ELR (cell line): Measurements from ENCODE around the gene VEGFD.
"Not testable (repeated sequence)": the region's sequence is repeated elsewhere in the genome, so short reads cannot be mapped to it uniquely, and the experiment has no call there.

Experiments
- DNase-seq: peaks from one replicate; pipeline ENCODE4 v3.0.0-alpha.2; 2015; ENCODE audit warnings: low read depth

Gene VEGFD

GRCh38 chrX:15358533-15358932 lies 25.7 kb downstream of the VEGFD start:
- no peak for DNase-seq

- no peak for DNase-seq
Measured at GRCh38 chrX:15356444-15356843, 27.8 kb downstream of the VEGFD start.

- DNase-seq, result no peak
Measured at GRCh38 chrX:15350329-15350996, 33.8 kb downstream of the VEGFD start.

DNA sequence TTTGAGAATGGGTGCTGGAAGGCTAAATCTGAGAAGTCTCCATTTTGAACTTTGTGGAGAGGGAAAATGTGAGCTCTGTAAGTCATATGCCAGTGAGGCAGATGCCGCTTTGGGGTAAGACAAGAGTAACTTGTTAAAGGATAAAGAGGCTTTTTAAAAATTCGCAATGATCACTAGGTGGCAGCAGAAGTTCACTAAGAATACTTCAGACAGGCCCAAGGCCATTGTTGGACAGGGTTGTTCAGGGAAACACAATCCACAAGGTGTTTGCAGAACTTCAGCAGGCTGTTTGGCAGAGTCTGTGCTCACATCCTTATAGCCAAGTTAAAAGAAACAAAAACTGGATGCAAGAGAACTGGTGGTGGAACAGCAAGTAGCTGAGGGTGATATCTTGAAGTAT lies 35.2 kb downstream of the VEGFD start:
- DNase-seq, result peak; percentile 58

DNA sequence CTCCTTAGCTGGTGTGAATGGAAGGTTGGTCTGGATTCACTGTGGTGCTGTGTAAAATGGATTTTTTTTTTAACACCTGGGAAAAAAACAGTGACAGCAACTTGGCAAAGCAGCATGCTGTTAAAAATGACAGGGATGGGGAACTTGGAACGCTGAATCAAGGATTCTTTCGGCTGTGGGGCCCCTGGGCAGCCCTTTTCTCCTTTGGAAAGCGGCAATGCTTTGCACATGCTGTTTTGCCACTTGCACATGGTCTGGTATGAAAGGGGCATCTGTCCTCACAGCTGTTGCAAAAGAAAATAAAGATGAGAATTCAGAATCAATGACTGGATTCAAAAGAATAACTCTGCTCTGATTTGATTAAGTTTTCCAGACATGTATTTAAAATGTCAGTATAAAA lies 38.2 kb downstream of the VEGFD start:
- no peak for DNase-seq

DNA sequence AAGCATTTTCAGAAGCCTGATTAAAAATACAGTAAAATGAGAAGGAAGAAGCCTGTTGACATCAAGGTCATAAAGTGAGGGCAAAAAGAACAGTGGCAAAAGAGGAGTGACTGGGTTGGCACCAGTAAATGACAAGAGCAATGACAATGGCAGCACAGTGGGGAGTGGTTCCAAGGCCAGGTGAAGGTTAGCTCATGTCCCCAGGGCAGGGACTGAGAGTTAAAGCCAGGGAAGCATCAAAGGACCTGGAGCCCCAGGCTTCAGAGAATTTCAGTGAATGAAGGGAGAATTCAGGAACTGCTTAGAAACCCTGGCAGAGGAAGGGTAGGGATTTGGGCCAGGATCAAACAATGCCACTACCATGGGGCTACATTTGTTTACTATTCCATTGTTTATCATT lies 40.1 kb downstream of the VEGFD start:
- DNase-seq, result no peak

DNA sequence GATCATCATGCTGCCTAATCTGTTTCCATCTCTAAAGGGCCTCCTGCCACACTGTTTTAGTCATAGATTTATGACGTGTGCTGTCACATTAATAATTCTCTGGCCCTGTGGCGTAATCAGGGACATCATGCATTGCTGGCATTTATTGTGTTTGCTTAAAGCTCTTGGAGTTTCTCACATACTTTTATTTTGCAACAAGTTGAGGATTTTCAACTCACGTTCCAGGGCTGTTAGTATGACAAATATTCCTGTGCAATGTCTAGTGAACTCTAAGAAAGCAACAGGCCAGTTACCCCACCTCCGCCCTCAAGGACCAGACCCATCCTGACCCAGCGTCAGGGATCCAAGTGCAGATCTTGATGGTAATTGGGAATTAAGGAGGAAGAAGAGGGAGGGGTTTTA lies 41.1 kb downstream of the VEGFD start:
- peak; percentile 14 for DNase-seq

- DNase-seq, result no peak
Measured at GRCh38 chrX:15340867-15341266, 43.3 kb downstream of the VEGFD start.

DNA sequence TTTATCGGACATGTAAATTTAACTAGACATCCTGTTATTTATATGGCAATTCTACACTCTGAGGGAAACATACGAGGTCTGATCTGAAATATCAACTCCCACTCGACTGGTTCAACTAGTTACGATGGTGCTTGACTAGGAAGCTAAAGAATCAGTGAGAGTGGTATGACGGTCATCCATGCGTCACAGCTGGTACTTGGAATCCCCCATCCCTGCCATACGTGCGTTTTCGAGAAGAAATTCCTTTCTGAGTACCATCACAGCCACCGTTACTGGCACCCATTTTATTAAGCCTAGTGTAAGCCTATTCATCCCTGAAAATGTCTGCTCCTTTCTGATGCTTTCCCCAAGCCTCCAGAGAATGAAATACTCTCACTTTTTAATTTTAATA lies 48.2 kb downstream of the VEGFD start:
- peak; percentile 75 for DNase-seq

DNA sequence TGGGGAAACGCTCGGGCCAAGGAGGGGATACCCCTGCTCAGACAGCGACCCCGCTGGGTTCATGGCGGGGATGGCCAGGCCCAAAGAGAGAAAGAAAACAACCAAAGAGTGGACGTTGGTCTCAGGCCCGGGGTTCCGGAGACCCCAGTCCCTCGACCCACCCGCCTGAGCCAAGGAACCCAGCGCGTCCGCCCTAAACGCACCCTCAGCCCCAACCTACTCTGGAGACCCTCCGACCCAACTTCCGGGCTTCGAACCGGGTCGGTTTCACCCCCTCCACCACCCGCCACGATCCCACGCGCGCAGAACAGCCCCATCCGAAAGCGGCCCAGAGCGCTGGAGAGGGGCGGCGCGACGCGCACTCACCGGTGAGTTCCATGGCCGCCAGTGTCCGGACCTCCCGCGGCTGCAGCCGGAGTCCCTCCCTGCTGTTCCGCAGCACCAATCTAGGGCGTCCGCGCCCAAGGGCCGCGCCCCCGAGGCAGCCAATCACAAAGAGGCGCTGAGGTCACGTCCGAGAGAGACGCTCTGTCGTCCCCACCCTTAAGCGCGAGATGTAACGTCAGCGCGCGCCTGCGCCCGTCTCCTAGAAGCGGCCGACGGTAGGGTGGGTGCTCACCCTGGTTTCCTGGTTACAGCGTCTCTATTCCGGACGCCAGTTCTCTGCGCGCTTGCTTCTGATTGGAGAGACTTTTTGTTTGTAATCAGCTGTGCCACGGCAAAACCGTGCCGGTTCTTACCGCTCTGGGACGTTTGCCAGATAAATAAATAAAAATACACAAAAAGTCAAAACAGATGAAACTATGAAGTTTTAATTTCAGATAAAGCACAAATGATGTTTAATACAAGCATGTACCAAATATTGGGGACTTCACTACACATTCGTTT lies 48.8 kb downstream of the VEGFD start, which contains the start of gene PIGA:
Gene PIGA (minus strand): TSS at position 389 of the 888 bp plus-strand sequence. CDS start 3,593 bp downstream, outside the sequence.
- DNase-seq, result peak; percentile 95

DNA sequence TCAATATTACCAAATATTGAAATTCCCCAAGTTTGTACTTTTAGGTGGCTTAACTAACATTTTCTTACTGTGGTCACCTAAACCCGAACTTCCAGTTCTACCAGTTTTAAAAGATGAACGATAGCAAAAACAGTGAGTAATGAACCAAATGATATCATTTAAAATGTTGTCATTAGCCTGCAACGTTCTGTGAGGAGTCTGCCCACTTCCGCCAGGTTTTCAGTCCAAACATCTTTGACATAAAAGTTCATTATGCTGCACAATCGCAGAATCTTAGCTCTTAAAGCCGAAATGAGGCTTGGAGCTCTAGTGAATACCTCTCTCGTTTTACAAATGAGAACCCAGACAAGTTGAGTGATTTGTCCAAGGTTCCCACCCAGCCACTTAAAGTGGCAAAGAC lies 49.7 kb downstream of the VEGFD start:
- peak; percentile 42 for DNase-seq

DNA sequence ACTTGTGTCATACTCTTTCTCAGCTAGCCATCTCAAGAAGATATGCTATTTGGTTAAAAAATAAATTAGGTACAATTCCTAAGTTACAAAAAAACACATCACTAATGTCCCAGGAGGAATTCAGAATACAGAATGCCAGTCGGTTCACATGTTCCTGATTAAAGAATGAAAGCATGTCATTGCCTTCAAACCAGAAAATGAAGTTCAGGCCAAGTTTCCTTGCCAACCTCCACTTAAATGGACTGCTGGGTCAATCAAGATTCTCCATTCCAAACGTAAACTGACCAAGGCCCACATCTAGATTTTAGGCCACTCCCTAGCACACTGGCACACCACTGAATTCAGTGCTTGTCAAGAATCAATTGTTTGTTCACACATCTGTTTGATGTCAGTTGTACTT lies 55.4 kb downstream of the VEGFD start:
- no peak for DNase-seq

DNA sequence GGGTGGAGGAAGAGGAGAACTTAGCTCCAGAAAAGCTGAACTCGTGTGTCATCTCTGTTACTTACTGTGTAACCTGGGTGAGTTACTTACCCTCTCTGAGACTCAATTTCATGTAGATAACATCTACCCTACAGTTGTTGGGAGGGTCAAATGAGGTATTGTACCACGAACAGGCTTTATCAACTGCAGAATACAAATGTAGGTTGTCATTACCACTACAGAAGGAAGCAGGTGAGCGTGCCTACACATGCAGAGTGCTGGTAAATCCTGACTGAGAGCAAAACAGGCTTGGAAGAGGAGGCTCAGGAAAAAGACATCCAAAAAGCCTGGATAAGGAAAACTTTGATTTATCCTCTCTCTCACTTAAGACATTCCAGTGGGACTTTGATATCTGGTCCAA lies 56.1 kb downstream of the VEGFD start:
- no peak for DNase-seq

- no peak for DNase-seq
Measured at GRCh38 chrX:15322472-15322871, 61.7 kb downstream of the VEGFD start.

- no peak for DNase-seq
Measured at GRCh38 chrX:15322072-15322471, 62.1 kb downstream of the VEGFD start.

GRCh38 chrX:15321447-15321846 lies 62.8 kb downstream of the VEGFD start:
- no peak for DNase-seq

DNA sequence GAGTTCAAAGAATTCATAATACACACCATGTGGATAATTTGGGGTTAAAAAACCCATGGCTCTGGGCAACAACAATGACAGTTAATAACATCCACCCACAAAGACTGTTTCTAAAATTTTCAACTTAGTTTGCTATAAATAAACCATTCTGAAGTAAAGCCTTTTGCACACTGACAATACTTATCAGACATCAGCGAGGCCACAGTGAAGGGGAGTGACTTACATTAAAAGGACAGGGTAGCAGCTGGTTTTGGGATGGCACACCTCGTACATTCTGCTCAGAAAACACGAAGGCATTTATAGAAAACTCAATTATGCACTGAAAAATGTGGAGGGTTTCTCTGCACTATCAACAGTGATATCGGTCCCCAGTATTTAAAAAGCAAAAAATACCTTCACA lies 63.9 kb downstream of the VEGFD start:
- no peak for DNase-seq

- no peak for DNase-seq
Measured at GRCh38 chrX:15319075-15319474, 65.1 kb downstream of the VEGFD start.

DNA sequence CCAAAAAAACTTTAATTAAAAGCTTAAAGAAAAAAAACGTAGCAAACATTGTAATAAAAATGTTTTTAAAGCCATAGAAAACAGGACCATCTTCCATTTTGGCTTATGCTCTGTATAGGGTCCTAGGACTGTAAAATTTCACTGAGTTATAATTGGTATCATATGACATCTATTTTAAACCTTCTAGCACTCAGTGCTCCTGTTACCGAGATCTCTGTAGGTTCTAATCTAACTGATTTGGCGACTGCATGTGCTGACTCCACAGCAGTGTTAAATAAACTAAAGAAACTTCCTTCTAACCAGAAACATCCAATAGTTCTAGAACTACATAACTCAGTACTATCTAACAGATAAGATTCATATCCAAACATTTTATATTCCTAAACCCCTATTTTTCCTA lies 68.7 kb downstream of the VEGFD start, which contains the start of gene ASB11:
Gene ASB11 (minus strand): TSS at position 132 of the 400 bp plus-strand sequence. CDS start 35 bp downstream, at position 97.
- no peak for DNase-seq

DNA sequence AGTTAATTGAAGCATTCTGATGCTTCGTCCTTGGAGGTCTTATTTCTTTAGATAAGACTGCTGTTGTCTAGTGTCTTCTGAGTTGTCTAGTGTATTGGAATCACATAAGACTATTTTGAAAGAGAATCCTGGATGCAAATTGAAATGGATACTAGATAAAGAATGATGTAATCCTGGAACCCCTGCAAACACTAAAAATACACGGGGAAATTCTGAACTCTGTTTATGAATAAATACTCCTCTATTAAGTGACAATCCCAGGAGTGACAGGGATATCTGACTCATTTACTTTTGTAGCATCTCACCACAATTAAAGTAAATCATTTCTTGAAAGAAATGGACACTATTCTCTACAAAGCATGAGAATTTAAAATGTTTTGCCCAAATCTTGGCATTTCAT lies 69.7 kb downstream of the VEGFD start:
- no peak for DNase-seq

GRCh38 chrX:15311119-15311518 lies 73.1 kb downstream of the VEGFD start:
- DNase-seq, result no peak

- DNase-seq, result no peak
Measured at GRCh38 chrX:15310117-15310516, 74.1 kb downstream of the VEGFD start.

- DNase-seq, result not testable (repeated sequence)
Measured at GRCh38 chrX:15305899-15306298, 78.3 kb downstream of the VEGFD start.
